WERI-Rb-1 (cell line): ENCODE results near the gene GPR137B.
A peak's percentile ranks its signal among the peaks of the same experiment; 100 is the strongest.
"Not testable (repeated sequence)": the region's sequence is repeated elsewhere in the genome, so short reads cannot be mapped to it uniquely, and the experiment has no call there.

Experiments
- DNase-seq: peaks from one replicate; pipeline ENCODE4 v3.0.0-alpha.2; 2020
- H3K27ac ChIP-seq: fragments of 250-450 bp; sonication (Bioruptor Pico); 2 replicates; pipeline ENCODE4 v1.5.1; 2020; ENCODE audit warnings: mild to moderate bottlenecking, moderate library complexity
- H3K27me3 ChIP-seq: fragments of 250-450 bp; sonication (Bioruptor Pico); 2 replicates; pipeline ENCODE4 v1.5.1; 2021; ENCODE audit warnings: mild to moderate bottlenecking, low read depth, moderate library complexity; ENCODE audit not compliant: insufficient read depth, severe bottlenecking
- H3K36me3 ChIP-seq: fragments of 250-450 bp; sonication (Bioruptor Pico); 2 replicates; pipeline ENCODE4 v1.5.1; 2020; ENCODE audit warnings: mild to moderate bottlenecking, moderate library complexity
- H3K4me3 ChIP-seq: 2 replicates; pipeline ENCODE4 v1.5.1; 2011; ENCODE audit warnings: low read depth, mild to moderate bottlenecking, control low read depth, low read length
- H3K9me3 ChIP-seq: fragments of 250-450 bp; sonication (Bioruptor Pico); 2 replicates; pipeline ENCODE4 v1.5.1; 2021; ENCODE audit warnings: mild to moderate bottlenecking, moderate library complexity; ENCODE audit not compliant: severe bottlenecking
- TF ChIP-seq, protein P1 (sequence below): IDR thresholded peaks from 2 replicates; pipeline ENCODE4 v1.5.1; 2011; ENCODE audit warnings: low read depth, mild to moderate bottlenecking, control low read depth, inconsistent platforms, low read length

GPR137B gene, protein sequence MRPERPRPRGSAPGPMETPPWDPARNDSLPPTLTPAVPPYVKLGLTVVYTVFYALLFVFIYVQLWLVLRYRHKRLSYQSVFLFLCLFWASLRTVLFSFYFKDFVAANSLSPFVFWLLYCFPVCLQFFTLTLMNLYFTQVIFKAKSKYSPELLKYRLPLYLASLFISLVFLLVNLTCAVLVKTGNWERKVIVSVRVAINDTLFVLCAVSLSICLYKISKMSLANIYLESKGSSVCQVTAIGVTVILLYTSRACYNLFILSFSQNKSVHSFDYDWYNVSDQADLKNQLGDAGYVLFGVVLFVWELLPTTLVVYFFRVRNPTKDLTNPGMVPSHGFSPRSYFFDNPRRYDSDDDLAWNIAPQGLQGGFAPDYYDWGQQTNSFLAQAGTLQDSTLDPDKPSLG

DNA sequence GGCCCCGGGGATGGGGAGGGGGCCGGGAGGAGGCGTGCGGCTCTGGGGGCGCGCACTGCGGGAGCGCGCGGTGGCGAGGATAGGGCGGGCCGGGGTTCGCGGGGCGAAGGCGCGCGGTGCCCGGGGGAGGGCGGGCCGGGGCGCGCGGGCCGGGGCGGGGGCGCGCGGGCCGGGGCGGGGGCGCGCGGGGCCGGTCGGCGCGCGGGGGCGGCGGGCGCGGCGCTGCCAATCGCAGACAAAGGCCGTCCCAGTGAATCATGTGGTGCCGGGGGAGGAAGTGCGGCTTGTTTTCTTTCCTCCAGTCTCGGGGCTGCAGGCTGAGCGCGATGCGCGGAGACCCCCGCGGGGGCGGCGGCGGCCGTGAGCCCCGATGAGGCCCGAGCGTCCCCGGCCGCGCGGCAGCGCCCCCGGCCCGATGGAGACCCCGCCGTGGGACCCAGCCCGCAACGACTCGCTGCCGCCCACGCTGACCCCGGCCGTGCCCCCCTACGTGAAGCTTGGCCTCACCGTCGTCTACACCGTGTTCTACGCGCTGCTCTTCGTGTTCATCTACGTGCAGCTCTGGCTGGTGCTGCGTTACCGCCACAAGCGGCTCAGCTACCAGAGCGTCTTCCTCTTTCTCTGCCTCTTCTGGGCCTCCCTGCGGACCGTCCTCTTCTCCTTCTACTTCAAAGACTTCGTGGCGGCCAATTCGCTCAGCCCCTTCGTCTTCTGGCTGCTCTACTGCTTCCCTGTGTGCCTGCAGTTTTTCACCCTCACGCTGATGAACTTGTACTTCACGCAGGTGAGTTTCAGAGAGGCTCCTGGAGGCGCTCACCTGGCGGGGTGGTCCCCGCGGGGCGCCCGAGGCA, at the start of gene GPR137B:
Gene GPR137B (plus strand): TSS at position 287 of the 851 bp plus-strand sequence. CDS start 84 bp downstream, at position 371.
- H3K4me3 ChIP-seq: peak within 1 kb of the TSS; percentile 66
- H3K27ac ChIP-seq: peak within 1 kb of the TSS; percentile 32
- no peaks in the 10 kb centered on the region for H3K36me3 ChIP-seq
- DNase-seq: peak; percentile 58
- peaks cover 32% of the 10 kb centered on the region for H3K27me3 ChIP-seq
- TF ChIP-seq, protein P1, sequence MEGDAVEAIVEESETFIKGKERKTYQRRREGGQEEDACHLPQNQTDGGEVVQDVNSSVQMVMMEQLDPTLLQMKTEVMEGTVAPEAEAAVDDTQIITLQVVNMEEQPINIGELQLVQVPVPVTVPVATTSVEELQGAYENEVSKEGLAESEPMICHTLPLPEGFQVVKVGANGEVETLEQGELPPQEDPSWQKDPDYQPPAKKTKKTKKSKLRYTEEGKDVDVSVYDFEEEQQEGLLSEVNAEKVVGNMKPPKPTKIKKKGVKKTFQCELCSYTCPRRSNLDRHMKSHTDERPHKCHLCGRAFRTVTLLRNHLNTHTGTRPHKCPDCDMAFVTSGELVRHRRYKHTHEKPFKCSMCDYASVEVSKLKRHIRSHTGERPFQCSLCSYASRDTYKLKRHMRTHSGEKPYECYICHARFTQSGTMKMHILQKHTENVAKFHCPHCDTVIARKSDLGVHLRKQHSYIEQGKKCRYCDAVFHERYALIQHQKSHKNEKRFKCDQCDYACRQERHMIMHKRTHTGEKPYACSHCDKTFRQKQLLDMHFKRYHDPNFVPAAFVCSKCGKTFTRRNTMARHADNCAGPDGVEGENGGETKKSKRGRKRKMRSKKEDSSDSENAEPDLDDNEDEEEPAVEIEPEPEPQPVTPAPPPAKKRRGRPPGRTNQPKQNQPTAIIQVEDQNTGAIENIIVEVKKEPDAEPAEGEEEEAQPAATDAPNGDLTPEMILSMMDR: no peak
- no peaks in the 10 kb centered on the region for H3K9me3 ChIP-seq

DNA sequence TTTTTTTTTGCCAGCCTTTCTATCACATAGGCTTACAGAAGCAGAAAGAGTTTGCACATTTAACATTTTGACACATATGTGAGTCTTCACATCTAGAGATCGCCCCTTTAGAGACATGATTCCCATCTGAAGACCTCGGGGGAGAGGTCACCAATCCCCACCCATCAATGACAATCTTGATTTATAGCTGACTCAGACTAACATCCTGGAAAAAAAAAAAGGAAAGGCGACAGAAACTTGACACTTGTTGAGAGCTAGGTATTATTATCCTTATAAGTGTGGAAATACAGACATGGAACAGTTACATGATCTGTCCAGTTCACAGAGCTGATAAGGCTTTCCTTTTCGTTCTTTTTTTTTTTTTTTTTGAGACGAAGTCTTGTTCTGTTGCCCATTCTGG, 49.4 kb upstream of the GPR137B start:
- TF ChIP-seq, protein P1: no peak
- no peak for DNase-seq
- H3K36me3 ChIP-seq: no peaks in the 10 kb centered on the region
- H3K9me3 ChIP-seq: peaks cover 12% of the 10 kb centered on the region
- no peaks in the 10 kb centered on the region for H3K27me3 ChIP-seq
- H3K4me3 ChIP-seq: no peak overlapping the region
- H3K27ac ChIP-seq: no peak overlapping the region

DNA sequence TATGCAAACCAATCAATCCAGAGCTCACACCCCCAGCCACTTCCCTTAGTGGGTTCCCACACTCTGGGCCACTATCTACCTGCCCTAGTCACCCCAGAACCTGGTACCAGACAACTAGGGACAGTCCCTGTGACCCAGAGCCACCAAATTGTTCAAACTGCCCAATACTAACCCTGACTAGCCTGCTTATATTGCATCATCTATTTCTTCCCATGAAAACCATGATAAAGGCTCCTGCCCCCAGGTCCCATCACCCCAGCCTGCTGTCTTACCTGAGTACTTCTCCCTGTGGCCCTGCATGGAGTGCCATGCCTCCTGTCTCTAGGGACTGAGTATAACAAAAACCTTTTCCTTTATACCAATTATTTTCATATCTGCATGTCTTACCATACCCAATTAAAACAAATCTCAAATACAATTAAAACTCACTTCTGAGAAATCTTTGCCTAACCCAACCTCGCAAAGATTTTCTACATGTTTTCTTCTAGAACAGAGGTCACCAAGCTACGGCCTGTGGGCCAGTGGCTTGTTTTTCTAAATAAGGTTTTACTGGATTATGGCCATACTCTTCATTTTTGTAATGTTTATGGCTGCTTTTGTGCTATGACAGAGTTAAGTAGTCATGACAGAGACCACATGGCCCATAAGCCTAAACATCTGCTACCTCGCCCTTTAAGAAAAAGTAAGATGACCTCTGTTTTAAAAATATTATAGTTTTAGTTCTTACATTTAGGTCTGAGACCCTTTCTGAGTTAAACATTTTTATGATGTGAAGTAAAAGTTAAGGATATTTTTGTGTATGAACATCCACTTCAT, 46.4 kb upstream of the GPR137B start:
- no peak overlapping the region for H3K4me3 ChIP-seq
- H3K27me3 ChIP-seq: no peaks in the 10 kb centered on the region
- no peak overlapping the region for H3K27ac ChIP-seq
- no peak for DNase-seq
- TF ChIP-seq, protein P1: no peak
- peaks cover 12% of the 10 kb centered on the region for H3K9me3 ChIP-seq
- no peaks in the 10 kb centered on the region for H3K36me3 ChIP-seq

DNA sequence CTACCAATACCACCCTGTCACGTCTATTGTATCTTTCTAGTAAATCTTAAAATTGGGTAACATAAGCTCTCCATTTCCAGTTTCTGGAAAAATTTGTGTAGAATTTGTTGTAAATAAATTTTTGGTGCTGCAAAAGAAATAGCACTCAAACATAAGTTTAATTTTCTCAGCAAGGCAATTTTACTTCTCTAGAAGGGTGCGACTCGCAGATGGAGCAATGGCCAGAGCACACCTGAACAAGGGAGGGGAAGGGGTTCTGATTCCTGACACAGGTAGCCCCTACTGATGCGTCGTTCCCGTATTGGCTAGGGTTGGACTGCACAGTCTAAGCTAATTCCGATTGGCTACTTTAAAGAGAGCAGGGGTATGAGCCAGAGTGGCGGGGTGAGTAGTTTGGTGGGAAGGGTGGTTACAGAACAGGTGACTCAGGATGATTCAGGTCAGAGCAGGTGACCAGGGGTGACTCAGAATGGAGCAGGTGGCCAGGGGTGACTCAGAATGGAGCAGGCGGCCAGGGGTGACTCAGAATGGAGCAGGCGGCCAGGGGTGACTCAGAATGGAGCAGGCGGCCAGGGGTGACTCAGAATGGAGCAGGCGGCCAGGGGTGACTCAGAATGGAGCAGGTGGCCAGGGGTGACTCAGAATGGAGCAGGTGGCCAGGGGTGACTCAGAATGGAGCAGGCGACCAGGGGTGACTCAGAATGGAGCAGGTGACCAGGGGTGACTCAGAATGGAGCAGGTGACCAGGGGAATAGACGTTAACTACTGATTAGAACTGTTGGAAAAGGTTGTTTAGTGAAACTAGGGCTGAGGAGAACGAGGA, 45.5 kb upstream of the GPR137B start:
- H3K36me3 ChIP-seq, H3K27ac ChIP-seq, H3K4me3 ChIP-seq, H3K27me3 ChIP-seq: not testable (repeated sequence)
- DNase-seq: peak; percentile 95
- H3K9me3 ChIP-seq: peaks cover 12% of the 10 kb centered on the region

DNA sequence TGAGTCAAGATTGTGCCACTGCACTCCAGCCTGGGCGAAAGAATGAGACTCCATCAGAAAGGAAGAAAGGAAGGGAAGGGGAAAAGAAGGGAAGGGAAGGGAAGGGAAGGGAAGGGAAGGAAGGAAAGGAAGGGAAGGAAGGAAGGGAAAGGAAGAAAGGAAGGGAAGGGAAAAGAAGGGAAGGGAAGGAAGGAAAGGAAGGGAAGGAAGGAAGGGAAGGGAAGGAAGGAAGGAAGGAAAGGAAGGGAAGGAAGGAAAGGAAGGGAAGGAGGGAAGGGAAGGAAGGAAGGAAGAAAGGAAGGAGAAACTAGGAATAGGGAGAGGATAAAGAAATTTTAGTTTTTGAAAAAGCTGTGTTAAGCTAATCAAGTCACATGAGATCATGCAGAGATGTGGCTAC, 44.1 kb upstream of the GPR137B start:
- Histone ChIP-seq H3K27ac (no peak overlapping the region), H3K36me3 (no peaks in the 10 kb centered on the region), H3K27me3 (no peaks in the 10 kb centered on the region), H3K9me3 (peaks cover 12% of the 10 kb centered on the region), H3K4me3 (no peak overlapping the region)
- TF ChIP-seq, protein P1: no peak
- no peak for DNase-seq
